SU-DHL-6 (cell line): Measurements from ENCODE around the gene METRN.

ENCODE experiments used
- CTCF ChIP-seq: fragments of 200-600 bp; sonication (generic); IDR thresholded peaks from one replicate; pipeline ENCODE4 v1.5.1; 2017; ENCODE audit warnings: antibody characterized with exemption, mild to moderate bottlenecking, low read length, moderate library complexity; ENCODE audit not compliant: insufficient read depth, poor library complexity, severe bottlenecking
- EZH2phosphoT487 ChIP-seq: fragments of 200-600 bp; sonication (generic), shearing (Covaris generic); conservative IDR thresholded peaks from 2 replicates; pipeline ENCODE4 v1.6.1; 2018; ENCODE audit warnings: mild to moderate bottlenecking, antibody characterized with exemption, low read length, moderate library complexity, mixed read lengths

- TF ChIP-seq CTCF (no peak), EZH2phosphoT487 (no peak)
Observed at GRCh38 chr16:761625-762513, 47.0 kb downstream of the METRN start.
